Upper lobe of left lung (tissue), 6 donors: ENCODE measurements around the gene PSMD7. TPM values are rescaled to one million over a fixed set of nuclear protein-coding genes. Genes with fewer than 3 reads are reported as not detected.

Source experiments
- ATAC-seq, 2 donors: fragments of 200-7000 bp; cut with Tn5 transposase; one replicate each; pipeline ENCODE4 v1.9.1; 2022; ENCODE audit warnings: mild to moderate bottlenecking in 2 of 2, moderate library complexity in 2 of 2; ENCODE audit not compliant: low FRiP score in 2 of 2
- DNase-seq, 2 donors: peaks; one replicate each; pipeline ENCODE4 v3.0.0-alpha.2; 2019 to 2020
- H3K27ac ChIP-seq, 4 donors: fragments of 200-600 bp; sonication (generic); one replicate each; pipeline ENCODE4 v1.5.1; 2016 to 2019
- H3K27me3 ChIP-seq, 4 donors: fragments of 200-600 bp; sonication (generic); one replicate each; pipeline ENCODE4 v1.5.1; 2017 to 2019
- H3K36me3 ChIP-seq, 4 donors: fragments of 200-600 bp; sonication (generic); one replicate each; pipeline ENCODE4 v1.5.1; 2016 to 2019
- H3K4me1 ChIP-seq, 4 donors: fragments of 200-600 bp; sonication (generic); one replicate each; pipeline ENCODE4 v1.5.1; 2018 to 2019
- H3K4me3 ChIP-seq, 4 donors: fragments of 200-600 bp; sonication (generic); one replicate each; pipeline ENCODE4 v1.5.1; 2017 to 2019; ENCODE audit warnings: mild to moderate bottlenecking in 2 of 4, moderate library complexity in 1 of 4
- H3K9me3 ChIP-seq, 4 donors: fragments of 200-600 bp; sonication (generic); one replicate each; pipeline ENCODE4 v1.5.1; 2018 to 2019
- EP300 ChIP-seq, 4 donors: sonication (generic); formaldehyde crosslinking; IDR thresholded peaks; one replicate each; pipeline ENCODE4 v1.5.1; 2017; ENCODE audit warnings: antibody characterized with exemption in 4 of 4, control low read depth in 2 of 4
- POLR2A ChIP-seq, 4 donors: fragments of 450-650 bp; IDR thresholded peaks; one replicate each; pipeline ENCODE4 v1.5.1; 2016 to 2017; ENCODE audit warnings: antibody characterized with exemption in 4 of 4, mild to moderate bottlenecking in 2 of 4
- POLR2AphosphoS5 ChIP-seq, 2 donors: sonication (generic); formaldehyde crosslinking; IDR thresholded peaks; one replicate each; pipeline ENCODE4 v1.5.1; 2017; ENCODE audit warnings: antibody characterized with exemption in 2 of 2
- WGBS, 2 donors: methylation state at CpG; one replicate each; pipeline ENCODE4 v1.1.5; 2017 to 2018; 5-methylcytosine and 5-hydroxymethylcytosine counted together
- total RNA-seq, 6 donors: library from RNA; depleted of rRNA in 4 of 6; stranded (reverse); fragments of >200 nt in 4 of 6; gene quantifications; one replicate each; pipeline versions ENCODE4 v1.1.0 to v1.2.1, GENCODE V29; 2016 to 2021
- TF ChIP-seq, protein P1 (sequence below), 6 experiments: fragments of 450-650 bp in 4 of 6; fragments of 200-600 bp in 2 of 6; sonication (generic) in 2 of 6; IDR thresholded peaks; one replicate each; pipeline ENCODE4 v1.5.1; 2016 to 2019; ENCODE audit warnings: antibody characterized with exemption in 6 of 6
- donor health status: DM: no; HTN: no; CAD: no; lungs with moderate emphysema.
- donor health status: DM: no; HTN: yes; CAD: no; lungs with severe emphysema.

The PSMD7 gene
- total RNA-seq, 6 donors from 2014 or later, result 23.0 to 89.6 (median 59.8) TPM

DNA sequence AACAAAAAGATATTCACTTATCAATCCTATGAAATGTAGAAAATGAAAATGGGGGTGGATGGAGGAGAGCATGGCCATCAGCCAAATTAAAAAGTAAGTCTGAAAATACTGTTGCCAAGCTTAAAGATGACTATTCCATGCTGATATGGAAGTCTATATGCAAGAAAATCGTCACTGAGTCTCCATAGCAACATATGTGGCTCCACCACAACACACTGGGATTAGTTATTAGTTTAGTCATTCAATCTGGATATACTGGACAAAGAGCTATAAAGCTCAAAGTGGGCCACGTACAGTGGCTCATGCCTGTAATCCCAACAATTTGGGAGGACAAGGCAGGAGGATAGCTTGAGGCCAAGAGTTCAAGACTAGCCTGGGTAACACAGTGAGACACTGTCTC lies 24.7 kb upstream of the PSMD7 start:
- Histone ChIP-seq H3K9me3 (no peaks in the 10 kb centered on the region), H3K4me3 (no peak overlapping the region), H3K27ac (no peak overlapping the region), H3K4me1 (no peaks in the 10 kb centered on the region), H3K36me3 (no peaks in the 10 kb centered on the region), H3K27me3 (no peaks in the 10 kb centered on the region)
- DNase-seq (no peak), ATAC-seq (no peak)
- TF ChIP-seq POLR2AphosphoS5 (IDR thresholded peaks at IDR 0.05) (no peak), POLR2A (IDR thresholded peaks at IDR 0.05) (no peak), EP300 (IDR thresholded peaks at IDR 0.05) (no peak)
- TF ChIP-seq, protein P1, sequence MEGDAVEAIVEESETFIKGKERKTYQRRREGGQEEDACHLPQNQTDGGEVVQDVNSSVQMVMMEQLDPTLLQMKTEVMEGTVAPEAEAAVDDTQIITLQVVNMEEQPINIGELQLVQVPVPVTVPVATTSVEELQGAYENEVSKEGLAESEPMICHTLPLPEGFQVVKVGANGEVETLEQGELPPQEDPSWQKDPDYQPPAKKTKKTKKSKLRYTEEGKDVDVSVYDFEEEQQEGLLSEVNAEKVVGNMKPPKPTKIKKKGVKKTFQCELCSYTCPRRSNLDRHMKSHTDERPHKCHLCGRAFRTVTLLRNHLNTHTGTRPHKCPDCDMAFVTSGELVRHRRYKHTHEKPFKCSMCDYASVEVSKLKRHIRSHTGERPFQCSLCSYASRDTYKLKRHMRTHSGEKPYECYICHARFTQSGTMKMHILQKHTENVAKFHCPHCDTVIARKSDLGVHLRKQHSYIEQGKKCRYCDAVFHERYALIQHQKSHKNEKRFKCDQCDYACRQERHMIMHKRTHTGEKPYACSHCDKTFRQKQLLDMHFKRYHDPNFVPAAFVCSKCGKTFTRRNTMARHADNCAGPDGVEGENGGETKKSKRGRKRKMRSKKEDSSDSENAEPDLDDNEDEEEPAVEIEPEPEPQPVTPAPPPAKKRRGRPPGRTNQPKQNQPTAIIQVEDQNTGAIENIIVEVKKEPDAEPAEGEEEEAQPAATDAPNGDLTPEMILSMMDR (IDR thresholded peaks at IDR 0.05), result no peak
- 61 to 76% methylated on average over 2 of the region's 2 CpGs for WGBS, 2 donors

DNA sequence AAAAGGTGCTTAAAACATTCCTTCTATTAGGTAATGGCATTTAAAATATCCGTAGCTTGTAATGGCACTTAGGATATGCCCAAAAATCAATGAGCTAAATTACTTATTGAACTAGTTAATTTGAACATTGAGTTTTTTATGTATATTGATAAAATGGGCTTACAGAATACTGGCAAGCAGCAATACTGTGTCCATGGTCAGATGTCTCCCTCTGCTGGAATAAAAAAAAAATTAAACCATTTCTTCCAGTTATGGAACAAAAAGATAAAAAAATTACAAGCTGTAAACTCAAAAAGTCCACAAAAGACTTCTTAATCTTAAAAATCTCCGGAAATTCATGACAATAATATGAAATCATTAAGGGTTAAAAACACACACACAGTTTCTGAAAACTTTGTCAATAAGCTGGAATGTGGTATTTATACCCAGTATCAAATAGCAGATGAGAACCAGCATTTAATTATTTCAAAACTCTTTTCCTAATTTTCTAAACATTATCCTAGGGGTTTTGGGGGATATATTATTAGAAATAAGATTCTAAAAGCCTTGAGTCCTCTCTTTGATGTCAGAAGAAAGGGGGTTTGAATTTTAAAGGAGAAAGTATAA lies 21.5 kb upstream of the PSMD7 start:
- Histone ChIP-seq H3K36me3 (no peaks in the 10 kb centered on the region), H3K27me3 (no peaks in the 10 kb centered on the region), H3K9me3 (peaks cover 0 to 3% (median 0%) of the 10 kb centered on the region in 4 donors), H3K4me1 (no peaks in the 10 kb centered on the region), H3K4me3 (no peak overlapping the region), H3K27ac (no peak overlapping the region)
- no peak for DNase-seq
- no peak for TF ChIP-seq POLR2AphosphoS5 (IDR thresholded peaks at IDR 0.05)
- TF ChIP-seq, protein P1 (IDR thresholded peaks at IDR 0.05), result no peak
- TF ChIP-seq POLR2A (IDR thresholded peaks at IDR 0.05), result no peak
- TF ChIP-seq EP300 (IDR thresholded peaks at IDR 0.05), result no peak
- 36 to 45% methylated on average over 2 of the region's 2 CpGs for WGBS, 2 donors
- ATAC-seq, result no peak

DNA sequence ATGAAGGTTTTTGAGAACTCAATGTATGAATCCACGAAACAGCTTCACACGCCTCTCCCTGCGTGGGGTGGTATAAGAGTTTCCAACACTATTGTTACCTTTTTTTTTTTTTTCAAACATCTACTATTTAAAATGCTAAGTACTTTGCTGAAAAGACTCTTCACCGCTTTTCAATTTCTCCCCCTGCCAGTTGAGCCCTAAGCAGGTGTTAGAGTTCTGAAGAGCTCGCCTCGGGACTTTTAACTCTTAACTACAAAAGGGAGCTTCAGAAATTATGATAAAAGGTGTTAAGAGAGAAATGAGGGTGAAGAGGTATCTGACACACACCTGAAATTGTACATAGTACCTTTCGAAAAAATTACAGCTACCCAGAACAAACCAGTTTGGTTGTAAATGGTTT lies 20.9 kb upstream of the PSMD7 start:
- Histone ChIP-seq H3K36me3 (no peaks in the 10 kb centered on the region), H3K9me3 (peaks cover 0 to 3% (median 0%) of the 10 kb centered on the region in 4 donors), H3K4me1 (no peaks in the 10 kb centered on the region), H3K27ac (no peak overlapping the region), H3K4me3 (no peak overlapping the region), H3K27me3 (no peaks in the 10 kb centered on the region)
- DNase-seq, result no peak
- TF ChIP-seq, protein P1 (IDR thresholded peaks at IDR 0.05), result no peak
- TF ChIP-seq POLR2AphosphoS5 (IDR thresholded peaks at IDR 0.05) (no peak), POLR2A (IDR thresholded peaks at IDR 0.05) (no peak), EP300 (IDR thresholded peaks at IDR 0.05) (no peak)
- ATAC-seq, result no peak
- 42 to 46% methylated on average over 7 of the region's 7 CpGs for WGBS, 2 donors

DNA sequence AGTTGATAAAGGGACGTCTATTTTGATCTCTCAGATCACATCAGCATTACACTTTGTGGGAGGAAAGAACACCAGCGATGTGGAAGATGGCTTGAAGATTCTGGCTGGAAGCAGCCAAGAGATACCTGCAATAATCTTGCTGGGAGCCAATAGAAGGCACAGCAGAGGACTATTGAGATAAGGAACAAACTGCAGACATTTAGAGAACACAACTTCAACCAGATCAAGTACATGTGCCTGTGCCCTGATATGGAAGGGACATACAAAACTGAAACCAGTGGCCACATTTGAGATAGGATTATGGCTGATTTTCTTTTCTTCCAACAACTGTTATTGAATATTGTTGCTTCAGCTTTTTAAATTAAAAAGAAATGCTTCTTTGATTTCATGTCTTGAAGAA lies 18.6 kb upstream of the PSMD7 start:
- H3K27me3 ChIP-seq, result no peaks in the 10 kb centered on the region
- TF ChIP-seq POLR2AphosphoS5 (IDR thresholded peaks at IDR 0.05) (no peak), POLR2A (IDR thresholded peaks at IDR 0.05) (no peak), EP300 (IDR thresholded peaks at IDR 0.05) (no peak)
- TF ChIP-seq, protein P1 (IDR thresholded peaks at IDR 0.05), result no peak
- DNase-seq (no peak), ATAC-seq (no peak)
- H3K9me3 ChIP-seq, result peaks cover 0 to 3% (median 0%) of the 10 kb centered on the region in 4 donors
- H3K36me3 ChIP-seq, result no peaks in the 10 kb centered on the region
- H3K27ac ChIP-seq, result no peak overlapping the region
- no peak overlapping the region for H3K4me3 ChIP-seq
- WGBS, 2 donors, result 60 to 85% methylated on average over 2 of the region's 2 CpGs
- no peaks in the 10 kb centered on the region for H3K4me1 ChIP-seq

DNA sequence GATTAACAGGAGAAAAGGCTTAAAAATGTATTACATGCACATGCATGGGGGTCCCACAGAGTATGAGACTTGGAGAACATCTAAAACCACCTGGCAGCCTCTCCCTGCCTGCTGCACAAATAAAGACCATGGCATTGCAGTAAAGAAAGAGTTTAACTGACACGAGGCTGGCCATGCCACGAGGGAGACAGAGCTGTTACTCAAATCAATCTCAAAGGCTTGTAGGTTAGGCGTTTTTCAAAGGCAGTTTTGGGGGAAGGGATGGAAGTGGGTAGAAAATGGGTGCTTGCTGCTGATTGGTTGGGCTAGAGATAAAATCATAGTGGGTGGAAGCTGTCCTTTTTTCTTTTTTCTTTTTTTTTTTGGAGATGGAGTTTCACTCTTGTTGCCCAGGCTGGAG lies 17.3 kb upstream of the PSMD7 start:
- H3K27me3 ChIP-seq, result no peaks in the 10 kb centered on the region
- 79 to 84% methylated on average over 3 of the region's 3 CpGs for WGBS, 2 donors
- TF ChIP-seq POLR2A (IDR thresholded peaks at IDR 0.05), result no peak
- TF ChIP-seq POLR2AphosphoS5 (IDR thresholded peaks at IDR 0.05), result no peak
- TF ChIP-seq EP300 (IDR thresholded peaks at IDR 0.05), result no peak
- TF ChIP-seq, protein P1 (IDR thresholded peaks at IDR 0.05), result no peak
- H3K4me1 ChIP-seq, result no peaks in the 10 kb centered on the region
- DNase-seq (no peak), ATAC-seq (no peak)
- H3K9me3 ChIP-seq, result peaks cover 0 to 3% (median 0%) of the 10 kb centered on the region in 4 donors
- H3K4me3 ChIP-seq, result no peak overlapping the region
- H3K36me3 ChIP-seq, result no peaks in the 10 kb centered on the region
- no peak overlapping the region for H3K27ac ChIP-seq
